GM12875 (cell line): Measurements from ENCODE around the gene PRRT1B.
A peak's percentile ranks its signal among the peaks of the same experiment; 100 is the strongest.

Experiments used
- H3K4me3 ChIP-seq: one replicate; pipeline ENCODE4 v1.5.1; 2011; ENCODE audit warnings: low read depth, low read length, control low read depth
- CTCF ChIP-seq: IDR thresholded peaks from 2 replicates; pipeline ENCODE4 v1.5.1; 2011; ENCODE audit warnings: low read depth, mild to moderate bottlenecking, control low read depth, inconsistent platforms, low read length, moderate library complexity, borderline replicate concordance; ENCODE audit not compliant: insufficient read depth

The PRRT1B gene

GRCh38 chr9:131588396-131588795 lies 43.1 kb downstream of the PRRT1B start:
- no peak overlapping the region for H3K4me3 ChIP-seq
- no peak for TF ChIP-seq CTCF

- TF ChIP-seq CTCF = no peak
- H3K4me3 ChIP-seq = no peak overlapping the region
These were observed 43.9 kb downstream of the PRRT1B start for GRCh38 chr9:131589124-131589711.

GRCh38 chr9:131589993-131590392 lies 44.7 kb downstream of the PRRT1B start:
- H3K4me3 ChIP-seq = no peak overlapping the region
- no peak for TF ChIP-seq CTCF

- TF ChIP-seq CTCF = no peak
- H3K4me3 ChIP-seq = no peak overlapping the region
These were observed 45.1 kb downstream of the PRRT1B start for GRCh38 chr9:131590449-131590848.

GRCh38 chr9:131590907-131591844 lies 45.9 kb downstream of the PRRT1B start:
- peak; percentile 80 for TF ChIP-seq CTCF
- no peak overlapping the region for H3K4me3 ChIP-seq

GRCh38 chr9:131591845-131592208 lies 46.5 kb downstream of the PRRT1B start:
- TF ChIP-seq CTCF = no peak
- no peak overlapping the region for H3K4me3 ChIP-seq

GRCh38 chr9:131593091-131593820 lies 47.9 kb downstream of the PRRT1B start:
- TF ChIP-seq CTCF = no peak
- H3K4me3 ChIP-seq = no peak overlapping the region
